NCI-H146 treated with DMSO at 0.1 percent for 48 hours (cell line): Measurements from ENCODE around the gene TTC9C.
"Not testable (repeated sequence)": the region's sequence is repeated elsewhere in the genome, so short reads cannot be mapped to it uniquely, and the experiment has no call there.

Experiments
- DNase-seq: peaks from one replicate; lab custom pipeline; 2025; ENCODE audit not compliant: unreplicated experiment; lab: John Stamatoyannopoulos, UW

Gene TTC9C

GRCh38 chr11:62728171-62728988, at the start of gene TTC9C:
Gene TTC9C (plus strand): TSS chr11:62728486. CDS start chr11:62728849, 363 bp downstream.
- DNase-seq, result peak; percentile 82

DNA sequence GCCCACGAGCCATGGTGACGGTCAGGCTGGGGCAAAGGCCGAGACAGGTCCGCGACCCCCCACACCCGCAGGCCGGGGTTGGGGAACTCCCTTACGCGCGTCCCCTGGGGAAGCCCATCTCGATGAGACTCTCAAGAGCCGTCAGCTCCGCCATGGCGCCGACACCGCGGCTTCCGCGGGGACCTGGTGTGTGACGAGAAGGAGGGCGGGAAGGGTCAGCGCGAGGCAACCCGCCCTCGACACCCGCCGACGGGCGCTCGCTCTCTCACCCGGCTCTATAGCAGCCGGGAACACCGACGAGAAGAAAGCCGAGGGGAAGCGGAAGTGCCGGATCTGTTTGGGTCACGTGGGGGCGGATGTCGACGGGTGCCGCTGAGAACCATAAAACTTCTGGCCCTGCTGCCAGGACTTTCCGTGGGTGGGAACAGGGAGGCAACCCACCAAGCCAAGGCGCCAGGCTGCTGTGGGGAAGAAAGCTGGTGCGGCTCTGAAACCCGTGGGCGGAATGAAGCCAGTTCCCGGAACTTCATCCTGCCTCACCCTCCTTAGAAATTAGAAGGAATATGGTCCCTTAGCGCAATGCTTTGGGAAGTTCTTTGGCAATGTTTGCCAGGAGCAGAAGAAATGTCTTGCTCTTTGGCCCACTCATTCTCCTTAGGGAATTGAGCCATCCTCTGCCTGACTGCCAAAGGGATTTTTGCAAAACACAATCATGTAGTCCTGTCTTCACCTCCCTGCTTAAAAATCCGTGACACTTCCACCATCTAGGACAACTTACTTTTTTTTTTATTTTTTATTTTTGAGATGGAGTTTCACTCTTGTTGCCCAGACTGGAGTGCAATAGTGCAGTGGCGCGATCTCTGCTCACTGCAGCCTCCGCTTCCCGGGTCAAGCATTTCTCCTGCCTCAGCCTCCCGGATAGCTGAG, 49.3 kb upstream of the TTC9C start, which contains the start of gene UBXN1:
Gene UBXN1 (minus strand): TSS at position 304 of the 927 bp plus-strand sequence. CDS start 150 bp downstream, at position 154.
- DNase-seq, result peak; percentile 81

DNA sequence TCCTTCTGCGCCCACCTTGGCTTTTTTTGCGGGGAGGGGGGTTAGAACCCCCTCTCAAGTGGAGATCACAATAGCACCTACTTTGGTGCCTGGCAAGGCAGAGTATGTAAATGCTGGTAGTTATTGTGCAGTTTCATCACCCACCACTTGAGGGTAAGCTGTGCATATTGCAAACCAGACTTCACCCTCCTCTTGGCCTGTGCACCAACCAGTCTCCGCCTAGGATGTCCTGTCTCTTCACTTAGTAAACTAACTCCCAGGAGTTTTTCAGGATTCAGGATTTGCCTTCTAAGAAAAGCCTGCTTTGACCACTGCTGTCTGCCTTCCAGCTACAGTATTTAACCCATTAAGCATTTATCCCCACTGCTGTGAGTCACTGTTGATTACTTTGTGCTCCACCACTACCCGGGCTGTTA, 47.5 kb upstream of the TTC9C start:
- DNase-seq, result peak; percentile 37

GRCh38 chr11:62682518-62682917, 45.8 kb upstream of the TTC9C start:
- no peak for DNase-seq

DNA sequence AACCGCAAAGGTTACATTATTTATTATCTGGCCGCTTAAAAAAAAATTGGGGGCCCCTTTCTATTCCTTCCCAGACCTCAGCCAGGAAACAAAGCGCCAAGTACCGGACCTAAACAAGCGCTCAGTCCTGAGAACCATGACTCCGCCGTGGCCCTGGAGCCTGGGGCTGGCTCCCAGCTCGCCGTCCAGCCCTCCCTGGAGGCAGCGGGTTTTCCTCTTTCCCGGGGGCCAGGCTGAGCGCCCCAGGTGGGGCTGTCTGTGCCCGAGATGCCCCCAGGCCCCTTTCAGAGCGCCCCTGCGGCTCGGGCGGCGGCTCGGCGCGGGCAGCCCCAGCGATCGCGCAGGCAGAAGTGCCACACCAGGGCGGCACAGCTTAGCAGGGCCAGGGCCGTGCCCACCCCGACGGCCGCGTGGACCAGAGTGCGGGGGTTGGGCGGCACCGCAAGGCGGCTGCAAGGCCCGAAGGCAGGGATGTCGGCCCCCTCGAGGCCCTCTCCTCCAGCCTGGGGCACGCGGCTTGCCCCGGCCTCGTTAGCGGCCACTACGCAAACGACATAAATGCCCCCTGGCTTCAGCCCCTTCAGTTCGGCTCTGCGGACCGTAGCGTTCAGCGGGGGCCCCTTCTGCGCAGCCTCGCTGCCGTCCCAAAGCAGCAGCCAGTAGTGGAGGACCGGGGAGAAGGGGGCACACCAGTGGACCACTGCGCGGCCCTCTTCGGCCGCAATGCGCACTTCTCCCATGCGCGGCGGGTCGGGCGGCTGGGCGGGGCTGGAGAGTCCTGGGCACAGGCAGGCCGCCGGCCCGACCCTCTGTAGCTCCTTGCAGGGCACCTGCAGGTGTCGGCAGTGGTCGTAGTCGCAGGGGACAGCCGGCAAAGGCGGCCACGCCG, 40.5 kb upstream of the TTC9C start:
- DNase-seq, result no peak

DNA sequence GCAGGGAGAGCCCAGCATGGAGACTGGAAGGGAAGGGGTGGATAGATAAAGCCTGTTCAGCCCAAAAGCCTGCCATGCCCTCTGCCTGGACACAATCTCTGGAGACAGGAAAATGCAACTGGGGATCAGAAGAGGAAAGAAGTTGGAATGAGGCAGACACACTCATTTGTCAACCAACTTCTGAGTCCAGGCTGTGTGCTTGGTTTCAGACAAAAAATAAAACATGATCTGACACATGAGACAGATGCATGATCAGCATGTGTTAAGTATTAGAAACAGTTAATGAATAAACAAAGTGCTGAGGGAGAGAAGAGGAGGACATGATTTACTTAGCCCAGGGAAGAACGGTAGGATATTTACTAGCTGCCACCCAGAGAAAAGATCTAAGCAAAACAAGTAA, 39.8 kb upstream of the TTC9C start:
- DNase-seq, result no peak

DNA sequence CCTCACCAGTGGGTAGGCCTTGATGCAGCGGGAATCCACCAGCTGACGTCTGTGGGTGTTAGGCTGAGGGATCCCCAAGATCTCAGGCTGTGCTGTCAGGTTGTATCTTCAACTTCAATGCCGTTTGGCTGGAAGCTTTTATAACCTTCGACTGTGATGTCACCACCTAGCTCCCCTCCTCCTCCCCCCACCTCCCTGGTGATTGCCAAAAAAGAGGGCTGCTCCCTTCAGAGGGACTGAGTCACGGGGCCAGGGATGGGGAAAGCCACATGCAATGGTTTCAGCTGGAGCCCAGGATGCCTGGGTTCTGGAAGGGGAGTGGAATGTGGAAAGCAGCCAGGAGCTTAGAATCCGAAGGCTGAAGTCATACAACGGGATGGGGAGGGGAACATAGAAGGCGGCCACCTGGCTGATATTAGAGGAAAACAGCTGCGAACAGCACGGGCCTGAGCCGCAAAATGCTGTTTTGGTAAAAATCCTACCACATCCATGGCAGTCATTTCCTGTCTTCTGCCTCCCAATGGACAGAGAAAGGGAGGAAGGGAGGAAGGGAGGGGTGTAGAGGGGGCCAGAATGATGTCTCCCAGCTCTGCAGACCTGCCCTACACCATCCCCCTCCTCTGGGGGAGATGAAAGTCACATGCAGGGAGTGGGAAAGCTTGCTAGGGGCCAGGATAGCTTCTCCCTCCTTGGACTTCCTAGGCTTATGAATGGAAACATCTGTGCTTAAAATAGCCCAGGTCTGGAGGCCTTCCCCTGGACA, 38.7 kb upstream of the TTC9C start, which contains the start of gene LRRN4CL:
Gene LRRN4CL (minus strand): TSS at position 110 of the 763 bp plus-strand sequence. CDS start 1,022 bp downstream, outside the sequence.
- no peak for DNase-seq

GRCh38 chr11:62693624-62694023, 34.7 kb upstream of the TTC9C start:
- not testable (repeated sequence) for DNase-seq

- DNase-seq, result peak; percentile 25
Measured at GRCh38 chr11:62694455-62695167, 33.7 kb upstream of the TTC9C start.

- DNase-seq, result no peak
Measured at GRCh38 chr11:62702246-62702645, 26.0 kb upstream of the TTC9C start.

DNA sequence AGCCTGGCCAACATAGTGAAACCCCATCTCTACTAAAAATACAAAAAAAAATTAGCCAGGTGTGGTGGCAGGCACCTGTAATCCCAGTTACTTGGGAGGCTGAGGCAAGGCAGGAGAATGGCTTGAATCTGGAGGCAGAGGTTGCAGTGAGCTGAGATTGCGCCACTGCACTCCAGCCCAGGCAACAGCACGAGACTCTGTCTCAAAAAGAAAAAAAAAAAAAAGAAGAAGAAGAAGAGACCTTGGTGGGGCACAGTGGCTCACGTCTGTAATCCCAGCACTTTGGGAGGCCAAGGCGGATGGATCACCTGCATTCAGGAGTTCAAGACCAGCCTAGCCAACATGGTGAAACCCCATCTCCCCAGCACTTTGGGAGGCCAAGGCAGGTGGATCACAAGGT, 24.4 kb upstream of the TTC9C start:
- DNase-seq, result not testable (repeated sequence)

DNA sequence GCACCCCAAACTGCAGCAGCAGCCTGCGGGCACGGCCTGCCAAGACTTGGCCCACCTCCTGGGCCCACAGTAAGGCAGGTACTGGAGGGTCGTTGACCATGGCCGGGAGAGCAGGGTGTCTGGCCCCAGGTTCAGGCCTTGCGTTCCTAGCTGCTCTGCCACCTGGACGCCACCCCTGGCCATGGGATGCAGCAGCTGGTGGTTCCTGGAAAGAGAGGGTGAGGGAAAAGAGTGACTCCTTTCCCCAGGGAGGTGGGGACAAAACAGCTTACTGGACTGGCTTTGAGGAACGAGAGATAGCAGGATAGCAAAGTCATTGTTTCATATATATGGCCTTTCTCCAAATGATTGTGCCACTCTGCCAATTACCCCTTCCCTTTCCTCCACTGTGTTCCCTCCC, 22.9 kb upstream of the TTC9C start:
- peak; percentile 37 for DNase-seq

- peak; percentile 89 for DNase-seq
Measured at GRCh38 chr11:62705880-62706849, 22.1 kb upstream of the TTC9C start.

- DNase-seq, result no peak
Measured at GRCh38 chr11:62706850-62707247, 21.4 kb upstream of the TTC9C start.

GRCh38 chr11:62707277-62707861, 20.9 kb upstream of the TTC9C start, which contains the start of the genes BSCL2 and GNG3:
Gene BSCL2 (minus strand): TSS chr11:62707424. CDS start chr11:62707195, 229 bp downstream.
Gene GNG3 (plus strand): TSS chr11:62707676. CDS start chr11:62708296, 620 bp downstream.
- DNase-seq, result no peak

DNA sequence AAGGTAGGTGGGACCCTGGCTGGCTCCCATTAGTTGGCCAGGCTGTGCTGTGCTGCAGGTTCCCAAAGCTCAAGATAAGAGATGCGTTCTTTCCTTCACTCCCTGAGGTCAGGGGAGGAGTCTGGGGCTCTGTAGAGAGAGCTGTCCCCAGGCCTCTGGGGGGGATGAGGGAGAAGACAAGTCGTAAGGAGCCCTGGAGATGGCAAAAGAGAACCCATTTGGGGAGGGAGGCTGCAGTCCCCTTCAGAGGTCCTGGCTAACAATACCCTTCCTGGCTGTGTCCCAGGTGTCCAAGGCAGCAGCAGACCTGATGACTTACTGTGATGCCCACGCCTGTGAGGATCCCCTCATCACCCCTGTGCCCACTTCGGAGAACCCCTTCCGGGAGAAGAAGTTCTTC, 19.9 kb upstream of the TTC9C start:
- no peak for DNase-seq

- DNase-seq, result peak; percentile 77
Measured at GRCh38 chr11:62708793-62709192, 19.5 kb upstream of the TTC9C start.
